Muscle layer of colon (tissue), 2 donors: ENCODE measurements around the gene CST11.

ENCODE experiments used
- H3K27ac ChIP-seq: one replicate; pipeline ENCODE4 v1.7.0; 2013; ENCODE audit warnings: low read depth, mild to moderate bottlenecking, low read length, moderate library complexity
- H3K27me3 ChIP-seq, 2 donors: one replicate each; pipeline ENCODE4 v1.7.0; 2013; ENCODE audit warnings: low read length in 2 of 2, mild to moderate bottlenecking in 2 of 2; ENCODE audit not compliant: insufficient read depth in 2 of 2, control insufficient read depth in 1 of 2
- H3K36me3 ChIP-seq: one replicate; pipeline ENCODE4 v1.7.0; 2013; ENCODE audit warnings: mild to moderate bottlenecking, low read length; ENCODE audit not compliant: insufficient read depth
- H3K4me1 ChIP-seq: one replicate; pipeline ENCODE4 v1.7.0; 2013; ENCODE audit warnings: mild to moderate bottlenecking, low read length; ENCODE audit not compliant: insufficient read depth
- H3K4me3 ChIP-seq, 2 donors: one replicate each; pipeline ENCODE4 v1.7.0; 2013; ENCODE audit warnings: low read length in 2 of 2, low read depth in 1 of 2, mild to moderate bottlenecking in 1 of 2, moderate library complexity in 1 of 2
- H3K9ac ChIP-seq: one replicate; pipeline ENCODE4 v1.7.0; 2013; ENCODE audit warnings: low read length
- H3K9me3 ChIP-seq: one replicate; pipeline ENCODE4 v1.7.0; 2013; ENCODE audit warnings: mild to moderate bottlenecking, low read length
- donor health status: abdominal sarcoma.
- donor health status: Adenocarcinoma of cecum.

The CST11 gene

DNA sequence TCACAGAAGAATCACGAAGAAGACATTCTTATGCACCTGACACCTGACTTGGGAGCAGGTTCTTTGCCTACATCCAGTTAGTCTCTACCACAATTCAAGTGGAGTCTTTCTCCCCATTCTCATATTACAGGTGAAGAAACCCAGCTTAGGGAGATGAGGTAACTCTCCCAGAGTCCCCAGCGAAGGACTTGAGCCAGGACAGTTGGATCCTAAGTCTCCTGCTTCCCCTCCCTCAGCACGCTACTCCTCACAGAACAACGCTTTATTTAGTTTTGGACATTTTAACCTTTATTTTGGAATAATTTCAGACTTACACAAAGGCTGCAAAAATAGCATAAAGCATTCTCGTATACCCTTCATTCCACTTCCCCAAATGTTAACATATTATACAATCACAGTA is 14.0 kb downstream of the CST11 start:
- no peak overlapping the region for H3K27ac ChIP-seq
- no peaks in the 10 kb centered on the region for H3K27me3 ChIP-seq
- H3K36me3 ChIP-seq = no peaks in the 10 kb centered on the region
- no peak overlapping the region for H3K9ac ChIP-seq
- H3K4me1 ChIP-seq = peaks cover 5% of the 10 kb centered on the region
- no peaks in the 10 kb centered on the region for H3K9me3 ChIP-seq
- no peak overlapping the region for H3K4me3 ChIP-seq

DNA sequence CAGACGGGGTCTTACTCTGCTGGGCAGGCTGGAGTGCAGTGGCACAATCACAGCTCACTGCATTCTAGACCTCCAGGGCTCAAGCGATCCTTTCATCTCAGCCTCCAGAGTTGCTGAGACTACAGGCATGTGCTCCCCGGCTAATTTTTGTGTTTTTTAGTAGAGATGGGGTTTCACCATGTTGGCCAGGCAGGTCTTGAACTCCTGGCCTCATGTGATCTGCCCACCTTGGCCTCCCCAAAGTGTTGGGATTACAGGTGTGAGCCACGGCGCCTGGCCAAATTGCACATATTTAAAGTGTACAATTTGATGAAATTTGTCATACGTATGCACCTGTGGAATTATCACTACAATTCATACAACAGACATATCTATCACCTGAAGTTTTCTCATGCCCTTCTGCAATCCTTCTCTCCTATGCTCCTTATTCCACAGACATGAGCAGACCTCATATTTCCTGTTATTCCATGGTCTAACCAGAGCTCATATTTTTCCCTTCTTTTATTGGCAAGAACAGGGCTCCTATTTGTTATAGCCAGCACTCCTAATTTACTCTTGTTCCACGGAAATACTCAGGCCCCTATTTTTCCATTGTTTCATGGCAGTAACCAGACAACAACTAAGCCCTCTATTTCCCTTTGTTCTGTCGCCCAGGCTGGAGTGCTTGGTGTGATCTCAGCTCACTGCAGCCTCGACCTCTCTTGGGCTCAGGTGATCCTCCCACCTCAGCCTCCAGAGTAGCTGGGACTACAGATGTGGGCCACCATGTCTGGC is 15.4 kb downstream of the CST11 start:
- no peaks in the 10 kb centered on the region for H3K27me3 ChIP-seq
- H3K4me3 ChIP-seq = no peak overlapping the region
- H3K4me1 ChIP-seq = peaks cover 5% of the 10 kb centered on the region
- no peaks in the 10 kb centered on the region for H3K36me3 ChIP-seq
- H3K9ac ChIP-seq = no peak overlapping the region
- H3K9me3 ChIP-seq = no peaks in the 10 kb centered on the region
- H3K27ac ChIP-seq = no peak overlapping the region

DNA sequence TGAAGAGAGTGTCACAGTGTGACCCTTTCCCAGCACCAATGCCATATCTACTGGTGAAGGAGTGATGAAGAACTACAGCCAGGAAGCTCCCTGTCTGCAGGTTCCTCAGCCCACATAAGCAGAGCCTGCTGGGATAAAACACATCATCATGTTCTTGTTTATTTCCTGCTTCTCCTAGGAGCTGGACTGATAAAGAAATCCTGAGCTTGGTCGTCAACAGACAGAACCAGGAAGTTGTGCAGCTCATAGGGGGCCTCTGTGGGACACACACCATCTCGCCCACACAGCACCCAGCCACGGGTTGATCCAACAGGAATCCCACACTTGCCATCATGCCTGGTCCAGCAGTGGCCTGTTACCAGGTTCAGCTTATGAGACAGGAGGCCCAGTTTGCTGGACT is 16.0 kb downstream of the CST11 start:
- no peak overlapping the region for H3K4me3 ChIP-seq
- H3K9me3 ChIP-seq = no peaks in the 10 kb centered on the region
- H3K27ac ChIP-seq = no peak overlapping the region
- no peak overlapping the region for H3K9ac ChIP-seq
- H3K4me1 ChIP-seq = peaks cover 5% of the 10 kb centered on the region
- no peaks in the 10 kb centered on the region for H3K27me3 ChIP-seq
- H3K36me3 ChIP-seq = no peaks in the 10 kb centered on the region

DNA sequence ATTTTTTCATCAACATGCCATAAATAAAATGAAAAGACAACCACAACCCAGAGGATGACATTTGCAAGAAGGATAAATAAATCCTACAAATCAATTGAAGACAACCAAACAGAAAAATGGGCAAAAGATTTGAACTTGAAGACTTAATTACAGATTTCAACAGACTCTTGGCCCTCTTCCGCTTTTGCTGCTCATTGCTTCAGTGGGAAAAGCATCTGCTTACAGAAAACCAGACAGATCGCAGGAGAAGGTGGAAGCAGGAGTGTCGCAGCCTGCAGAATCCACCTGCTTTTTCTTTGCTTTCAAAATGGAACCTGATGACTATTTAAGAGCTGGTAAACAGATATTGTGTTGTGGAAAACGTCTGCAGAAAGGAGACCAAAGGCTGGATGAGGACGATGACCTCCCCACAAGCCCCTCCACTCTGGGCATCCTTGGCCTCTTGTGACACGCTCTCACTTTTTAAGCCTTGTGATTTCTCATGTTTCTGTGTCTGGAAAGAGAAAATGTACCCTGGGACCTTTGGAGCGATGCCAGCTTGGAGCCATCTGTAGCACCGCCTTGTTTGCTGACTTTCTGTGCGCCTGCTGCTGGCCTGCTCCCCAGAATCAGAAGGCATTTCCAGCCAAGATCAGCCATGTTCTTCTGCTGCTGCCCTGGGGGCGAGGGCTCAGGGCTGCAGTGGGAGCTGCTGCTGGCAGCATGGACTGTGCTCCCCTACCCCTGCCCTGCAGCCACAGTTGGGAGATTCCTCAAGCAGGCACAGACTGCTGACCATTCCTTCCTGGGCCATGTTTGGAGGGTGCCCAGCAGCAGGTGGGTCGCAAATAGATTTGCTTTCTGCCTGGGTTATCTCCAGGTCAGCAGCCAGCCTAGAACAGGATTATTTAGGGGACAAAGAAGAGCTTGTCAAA is 16.8 kb downstream of the CST11 start:
- Histone ChIP-seq H3K4me3 (no peak overlapping the region), H3K9ac (no peak overlapping the region), H3K27me3 (no peaks in the 10 kb centered on the region), H3K9me3 (no peaks in the 10 kb centered on the region), H3K4me1 (peaks cover 5% of the 10 kb centered on the region), H3K27ac (no peak overlapping the region), H3K36me3 (no peaks in the 10 kb centered on the region)

DNA sequence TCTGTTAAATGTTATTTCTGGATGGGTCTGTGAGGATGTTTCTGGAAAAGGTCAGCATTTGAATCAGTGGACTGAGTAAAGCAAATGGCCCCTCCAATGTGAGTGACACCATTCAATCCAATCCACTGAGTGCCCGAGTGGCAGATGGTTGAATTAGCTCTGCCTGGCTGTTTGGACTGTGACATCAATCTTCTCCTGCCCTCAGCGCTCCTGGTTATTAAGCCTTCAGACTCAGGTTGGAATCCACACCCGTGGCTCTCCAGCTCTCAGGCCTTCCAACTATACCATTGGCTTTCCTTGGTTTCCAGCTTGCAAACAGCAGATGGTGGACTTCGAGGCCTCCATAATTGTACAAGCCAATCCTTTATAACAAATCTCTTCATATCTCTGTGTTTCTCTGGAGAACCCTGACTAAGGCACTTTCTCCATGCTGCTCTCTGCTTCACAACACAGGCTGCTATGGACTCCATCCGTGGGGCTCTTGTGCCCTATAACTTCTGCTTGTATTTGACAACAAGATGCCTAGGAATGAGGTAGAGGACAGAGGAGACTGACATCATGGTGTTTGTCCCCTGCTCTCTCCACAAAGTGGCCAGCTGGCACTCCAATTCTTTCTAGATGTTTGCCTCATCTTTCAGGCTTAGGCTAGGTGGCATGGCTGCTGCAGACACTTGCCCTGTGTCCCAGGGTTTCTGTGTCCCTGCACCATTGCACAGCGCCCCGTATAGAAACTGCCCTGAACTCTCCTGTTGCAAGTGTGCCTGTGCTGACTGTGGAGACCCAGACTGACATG is 18.0 kb downstream of the CST11 start:
- Histone ChIP-seq H3K9ac (no peak overlapping the region), H3K27ac (no peak overlapping the region), H3K4me1 (peaks cover 5% of the 10 kb centered on the region), H3K27me3 (no peaks in the 10 kb centered on the region), H3K4me3 (no peak overlapping the region), H3K36me3 (no peaks in the 10 kb centered on the region), H3K9me3 (no peaks in the 10 kb centered on the region)

DNA sequence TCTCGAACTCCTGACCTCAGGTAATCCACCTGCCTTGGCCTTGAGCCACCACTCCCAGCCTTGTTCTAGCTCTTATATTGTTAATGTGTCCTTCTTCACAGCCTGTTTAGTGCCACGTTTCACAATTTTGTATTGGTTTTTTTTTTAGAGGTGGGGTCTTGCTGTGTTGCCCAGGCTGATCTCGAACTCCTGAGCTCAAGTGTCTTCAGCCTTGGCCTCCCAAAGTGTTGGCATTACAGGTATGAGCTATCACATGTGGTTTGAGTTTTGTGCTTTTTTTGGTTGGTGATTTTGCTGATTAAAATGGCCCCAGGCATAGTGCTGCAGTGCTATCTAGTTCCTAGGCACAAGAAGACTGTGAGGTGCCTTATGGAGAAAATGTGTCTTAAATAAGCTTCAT is 19.0 kb downstream of the CST11 start:
- Histone ChIP-seq H3K4me3 (no peak overlapping the region), H3K9me3 (no peaks in the 10 kb centered on the region), H3K27me3 (no peaks in the 10 kb centered on the region), H3K36me3 (no peaks in the 10 kb centered on the region), H3K4me1 (peaks cover 5% of the 10 kb centered on the region), H3K27ac (no peak overlapping the region), H3K9ac (no peak overlapping the region)

DNA sequence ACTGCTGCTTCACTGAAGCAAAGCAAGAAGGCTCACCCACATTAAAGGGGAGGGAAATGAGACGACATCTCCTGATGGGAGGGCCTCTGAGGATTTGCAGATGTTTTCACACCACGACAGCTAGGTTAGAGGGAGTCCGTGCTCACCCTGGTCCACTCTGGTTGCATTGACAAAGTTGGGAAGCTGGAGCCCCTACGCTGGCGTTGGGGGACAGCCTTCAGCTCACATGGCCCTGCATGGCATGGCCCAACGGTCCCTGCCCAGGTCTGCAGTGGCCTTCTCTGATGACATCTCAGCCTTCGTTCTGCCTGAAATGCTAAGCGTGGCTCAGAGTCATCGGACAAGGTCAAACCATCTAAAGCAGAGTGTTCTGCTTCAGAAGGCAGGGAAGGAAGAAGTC is 27.5 kb downstream of the CST11 start:
- Histone ChIP-seq H3K27ac (no peak overlapping the region), H3K27me3 (no peaks in the 10 kb centered on the region)

DNA sequence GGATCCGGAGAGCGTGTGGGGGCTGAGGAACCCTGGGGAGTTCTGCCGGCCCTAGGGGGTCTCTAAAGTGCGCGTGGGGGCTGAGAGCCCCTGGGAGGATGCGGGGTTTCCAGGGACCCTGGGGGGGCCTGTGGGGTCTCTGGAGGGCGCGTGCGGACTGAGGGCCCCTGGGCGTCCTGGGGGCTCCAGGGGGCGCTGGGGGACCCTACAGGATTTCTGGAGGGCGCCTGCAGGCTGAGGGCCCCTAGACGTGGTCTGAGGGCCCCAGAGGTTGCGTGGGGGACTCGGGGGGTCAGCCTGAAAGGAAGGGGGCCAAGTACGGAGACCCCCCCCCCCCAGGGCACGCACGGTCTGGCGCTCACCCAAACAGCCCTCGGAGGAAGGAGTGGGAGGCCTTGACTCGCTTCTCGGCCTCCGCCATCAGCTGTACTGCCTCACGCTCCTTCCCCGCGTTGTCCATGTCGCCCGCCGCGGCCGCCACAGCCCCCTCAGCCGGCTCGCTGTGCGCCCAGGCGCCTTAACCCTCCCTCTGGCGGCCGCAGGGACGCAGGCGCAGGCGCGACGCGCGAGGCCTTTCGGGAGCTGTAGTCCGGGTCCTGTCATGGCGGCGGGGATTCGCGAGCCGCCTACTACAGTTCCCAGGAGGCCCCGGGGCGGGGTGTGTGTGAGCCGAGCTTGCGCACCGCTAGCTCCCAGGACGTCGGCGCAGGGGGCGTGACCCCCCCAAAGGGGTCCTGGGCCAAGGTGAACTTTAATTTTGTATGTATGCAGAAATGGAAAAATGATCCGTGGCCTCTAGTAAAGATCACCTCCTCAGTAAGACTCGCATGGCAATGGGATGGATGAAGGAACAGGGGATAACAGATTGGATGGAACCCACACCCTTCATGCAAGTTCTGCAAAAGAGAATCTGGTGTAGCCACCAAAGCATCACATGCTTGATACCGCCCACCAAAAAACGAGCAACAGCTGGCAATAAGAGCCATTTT is 31.4 kb downstream of the CST11 start, which contains the start of gene NAPB:
Gene NAPB (minus strand): TSS at position 546 of the 989 bp plus-strand sequence. CDS start 86 bp downstream, at position 460.
- Histone ChIP-seq H3K27me3 (no peaks in the 10 kb centered on the region), H3K36me3 (no peaks in the 10 kb centered on the region), H3K4me3 (peak within 1 kb of the TSS; percentile 79 to 93), H3K9ac (peak within 1 kb of the TSS; percentile 61), H3K9me3 (no peaks in the 10 kb centered on the region), H3K4me1 (peaks cover 19% of the 10 kb centered on the region), H3K27ac (peak within 1 kb of the TSS; percentile 88)

More for the DNA sequence above, 27.5 kb downstream of the CST11 start:
- Histone ChIP-seq H3K4me3 (no peak overlapping the region), H3K9me3 (no peaks in the 10 kb centered on the region), H3K9ac (no peak overlapping the region), H3K36me3 (no peaks in the 10 kb centered on the region), H3K4me1 (peaks cover 5% of the 10 kb centered on the region)

DNA sequence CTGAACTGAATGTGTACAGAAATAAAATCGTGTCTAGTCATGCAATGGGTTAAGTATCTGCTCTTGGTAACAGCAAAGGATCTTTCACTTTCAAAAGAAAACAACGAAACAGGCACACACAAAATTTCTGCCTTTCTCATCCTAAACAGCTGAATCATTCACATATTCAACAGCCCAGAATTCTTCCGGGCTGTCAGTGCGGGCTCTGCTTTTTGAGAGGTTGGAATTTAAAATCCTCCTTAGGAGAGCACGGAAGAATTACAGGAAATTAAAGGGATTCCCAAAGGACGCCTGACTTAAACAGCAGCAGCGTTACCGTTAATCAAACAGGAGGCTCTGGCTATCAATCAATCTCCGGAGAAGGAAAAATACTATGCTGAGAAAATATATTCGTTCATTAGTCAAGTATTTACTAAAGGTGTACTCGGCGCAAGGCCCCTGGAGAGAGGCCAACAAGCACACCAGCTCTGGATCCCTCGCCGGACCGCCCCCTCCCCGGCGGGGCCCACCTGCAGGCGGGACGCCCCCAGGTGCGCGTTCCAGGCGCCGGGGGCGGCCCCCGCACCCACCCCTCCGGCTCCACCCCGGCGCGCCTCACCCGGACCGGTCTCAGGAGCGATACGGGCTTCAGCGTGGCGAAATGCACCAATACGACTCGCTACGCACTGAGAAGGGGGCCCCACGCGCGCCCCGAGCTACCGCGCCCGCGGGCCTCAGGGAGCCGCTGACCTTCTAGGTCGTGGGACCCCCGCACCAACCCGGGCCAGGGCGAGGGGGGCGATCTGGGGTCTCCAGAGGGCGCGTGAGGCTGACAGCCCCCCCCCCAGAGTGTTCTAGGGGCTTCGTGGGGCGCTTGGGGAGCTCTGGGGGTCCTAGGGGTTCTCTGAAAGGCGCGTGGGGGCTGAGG is 32.4 kb downstream of the CST11 start:
- Histone ChIP-seq H3K4me3 (peak overlapping the region; percentile 79 to 93), H3K9me3 (no peaks in the 10 kb centered on the region), H3K27me3 (no peaks in the 10 kb centered on the region), H3K36me3 (no peaks in the 10 kb centered on the region), H3K9ac (peak overlapping the region; percentile 61), H3K4me1 (peaks cover 19% of the 10 kb centered on the region), H3K27ac (peak overlapping the region; percentile 88)

DNA sequence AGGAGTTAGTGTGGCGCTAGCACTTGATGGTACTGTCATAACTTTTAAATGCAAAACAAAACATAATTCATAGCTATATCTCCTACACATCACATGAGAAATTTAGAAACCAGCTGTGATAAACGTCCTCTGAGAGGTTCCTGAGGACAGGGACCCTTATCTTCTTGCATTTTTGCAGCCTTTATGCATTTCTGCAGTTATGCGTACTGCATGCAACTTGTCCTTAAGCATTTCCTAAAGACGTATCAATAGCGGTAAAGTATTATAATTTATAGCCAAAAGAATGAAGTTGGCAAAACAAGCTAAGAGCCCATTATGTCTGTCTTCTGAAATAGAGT is 33.0 kb downstream of the CST11 start:
- H3K9me3 ChIP-seq = no peaks in the 10 kb centered on the region

More for the DNA sequence above, 33.0 kb downstream of the CST11 start:
- H3K9ac ChIP-seq = peak overlapping the region; percentile 61
- H3K4me3 ChIP-seq = peak overlapping the region in 1 of 2 donors; percentile 79
- H3K27me3 ChIP-seq = no peaks in the 10 kb centered on the region
- H3K4me1 ChIP-seq = peaks cover 19% of the 10 kb centered on the region
- no peaks in the 10 kb centered on the region for H3K36me3 ChIP-seq
- peak overlapping the region; percentile 88 for H3K27ac ChIP-seq
